ENCODE results near the gene CMPK2.
"Not testable (repeated sequence)": the region's sequence is repeated elsewhere in the genome, so short reads cannot be mapped to it uniquely, and the experiment has no call there.

CMPK2 gene, protein sequence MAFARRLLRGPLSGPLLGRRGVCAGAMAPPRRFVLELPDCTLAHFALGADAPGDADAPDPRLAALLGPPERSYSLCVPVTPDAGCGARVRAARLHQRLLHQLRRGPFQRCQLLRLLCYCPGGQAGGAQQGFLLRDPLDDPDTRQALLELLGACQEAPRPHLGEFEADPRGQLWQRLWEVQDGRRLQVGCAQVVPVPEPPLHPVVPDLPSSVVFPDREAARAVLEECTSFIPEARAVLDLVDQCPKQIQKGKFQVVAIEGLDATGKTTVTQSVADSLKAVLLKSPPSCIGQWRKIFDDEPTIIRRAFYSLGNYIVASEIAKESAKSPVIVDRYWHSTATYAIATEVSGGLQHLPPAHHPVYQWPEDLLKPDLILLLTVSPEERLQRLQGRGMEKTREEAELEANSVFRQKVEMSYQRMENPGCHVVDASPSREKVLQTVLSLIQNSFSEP

GRCh38 chr2:6865346-6866274 is at the start of gene CMPK2:
TSS of gene CMPK2 (minus strand) at chr2:6865907. CDS start at chr2:6865696, 211 bp downstream.
- peak; percentile 78 for DNase-seq

GRCh38 chr2:6915399-6915798 is 49.7 kb upstream of the CMPK2 start:
- DNase-seq = no peak

DNA sequence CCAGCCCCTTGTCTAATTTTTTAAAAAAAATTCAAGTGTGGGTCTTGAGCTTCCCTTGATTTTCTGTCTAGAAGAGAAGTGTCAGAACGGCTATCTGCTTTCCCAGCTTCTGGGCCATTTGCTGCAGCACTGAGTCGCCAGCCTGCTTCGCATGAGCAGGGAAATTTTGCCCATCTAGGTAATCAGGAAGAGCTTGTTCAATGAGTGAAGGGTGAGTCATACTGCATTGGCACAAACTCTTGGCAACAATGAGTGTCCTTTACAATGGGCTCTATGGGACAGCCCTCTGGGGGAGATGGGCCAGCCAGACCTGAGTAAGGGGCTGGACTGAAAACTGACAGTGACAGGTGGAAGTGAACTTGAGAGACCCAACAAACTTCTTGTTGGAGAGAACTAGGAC is 49.1 kb upstream of the CMPK2 start:
- DNase-seq = peak; percentile 51

GRCh38 chr2:6913415-6914157 is 47.9 kb upstream of the CMPK2 start:
- peak; percentile 74 for DNase-seq

- DNase-seq = no peak
These were observed 46.0 kb upstream of the CMPK2 start for GRCh38 chr2:6911721-6912120.

DNA sequence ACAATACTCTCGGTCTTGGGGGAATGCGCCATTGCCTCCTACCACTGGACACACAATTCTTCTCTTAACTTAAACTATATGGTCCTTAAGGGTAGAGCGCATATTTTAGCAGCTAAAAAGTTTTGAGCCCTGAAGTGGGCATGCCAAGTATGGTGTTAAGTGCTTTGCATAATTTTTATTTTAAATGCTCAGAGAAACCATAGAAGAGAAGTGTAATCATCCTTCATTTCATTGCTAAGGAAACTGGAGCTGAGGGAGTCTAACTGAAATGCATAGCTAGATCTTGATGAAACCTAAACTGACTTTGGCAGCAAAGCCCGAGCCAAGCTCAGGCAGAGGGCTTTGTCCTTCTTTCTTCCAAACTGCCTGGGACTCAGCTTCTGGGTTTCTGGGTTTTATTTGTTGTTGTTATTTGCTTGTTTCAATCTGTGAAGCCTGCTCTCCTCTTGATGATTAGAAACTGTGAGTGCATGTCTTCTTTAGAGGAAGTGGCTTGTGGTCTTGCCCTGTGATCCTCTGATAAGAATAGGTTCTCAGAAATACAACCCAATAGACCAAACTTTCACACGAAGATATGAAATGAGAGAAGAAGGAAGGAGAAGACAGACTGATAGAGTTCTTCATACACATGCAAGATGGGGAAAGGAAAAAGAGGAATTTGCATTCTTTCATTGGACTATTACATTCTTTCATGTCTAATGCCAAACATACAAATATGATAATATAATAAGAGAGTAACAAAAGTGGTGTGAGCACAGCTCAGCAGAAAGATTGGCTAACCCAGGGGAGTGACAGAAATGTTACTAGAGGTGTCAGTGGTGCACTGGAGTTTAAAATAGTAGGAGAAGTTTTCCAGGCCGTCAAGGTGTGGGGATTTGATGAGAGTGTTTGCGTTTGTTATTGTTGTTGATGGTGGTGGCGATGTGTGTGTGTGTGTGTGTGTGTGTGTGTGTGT is 44.0 kb upstream of the CMPK2 start:
- DNase-seq = peak; percentile 51

GRCh38 chr2:6908291-6908690 is 42.6 kb upstream of the CMPK2 start:
- DNase-seq = no peak

DNA sequence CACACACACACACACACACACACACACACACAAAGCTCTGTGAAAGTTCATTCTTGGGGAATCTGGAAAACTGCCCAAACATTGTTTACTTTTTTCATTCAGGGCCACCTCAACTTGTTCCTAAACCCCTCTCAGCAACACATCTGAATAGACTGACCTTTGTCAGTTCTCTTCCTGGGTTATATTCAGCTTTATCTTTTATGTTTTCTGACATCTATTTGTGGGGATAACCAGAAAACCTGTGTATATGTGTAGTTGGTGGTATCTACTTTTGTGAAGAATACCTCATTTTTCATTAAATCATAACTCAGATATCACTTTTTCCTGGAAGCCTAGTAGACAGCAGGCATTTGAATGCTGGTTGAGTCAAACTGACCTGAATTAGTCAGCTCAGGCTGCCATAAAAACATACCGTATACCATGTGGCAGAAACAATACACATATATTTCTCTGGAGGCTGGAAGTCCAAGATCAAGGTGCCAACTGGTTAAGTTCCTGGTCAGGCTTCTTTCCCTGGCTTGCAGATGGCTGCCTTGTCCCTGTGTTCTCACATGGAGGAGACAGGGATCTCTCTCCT is 40.5 kb upstream of the CMPK2 start:
- DNase-seq = no peak

GRCh38 chr2:6905668-6906067 is 40.0 kb upstream of the CMPK2 start:
- no peak for DNase-seq

DNA sequence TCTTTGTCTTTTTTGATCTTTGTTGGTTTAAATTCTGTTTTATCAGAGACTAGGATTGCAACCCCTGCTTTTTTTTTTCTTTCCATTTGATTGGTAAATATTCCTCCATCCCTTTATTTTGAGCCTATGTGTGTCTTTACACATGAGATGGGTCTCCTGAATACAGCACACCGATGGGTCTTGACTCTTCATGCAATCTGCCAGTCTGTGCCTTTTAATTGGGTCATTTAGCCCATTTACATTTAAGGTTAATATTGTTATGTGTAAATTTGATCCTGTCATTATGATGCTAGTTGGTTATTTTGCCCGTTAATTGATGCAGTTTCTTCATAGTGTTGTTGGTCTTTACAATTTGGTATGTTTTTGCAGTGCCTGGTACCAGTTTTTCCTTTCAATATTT is 36.9 kb upstream of the CMPK2 start:
- not testable (repeated sequence) for DNase-seq

DNA sequence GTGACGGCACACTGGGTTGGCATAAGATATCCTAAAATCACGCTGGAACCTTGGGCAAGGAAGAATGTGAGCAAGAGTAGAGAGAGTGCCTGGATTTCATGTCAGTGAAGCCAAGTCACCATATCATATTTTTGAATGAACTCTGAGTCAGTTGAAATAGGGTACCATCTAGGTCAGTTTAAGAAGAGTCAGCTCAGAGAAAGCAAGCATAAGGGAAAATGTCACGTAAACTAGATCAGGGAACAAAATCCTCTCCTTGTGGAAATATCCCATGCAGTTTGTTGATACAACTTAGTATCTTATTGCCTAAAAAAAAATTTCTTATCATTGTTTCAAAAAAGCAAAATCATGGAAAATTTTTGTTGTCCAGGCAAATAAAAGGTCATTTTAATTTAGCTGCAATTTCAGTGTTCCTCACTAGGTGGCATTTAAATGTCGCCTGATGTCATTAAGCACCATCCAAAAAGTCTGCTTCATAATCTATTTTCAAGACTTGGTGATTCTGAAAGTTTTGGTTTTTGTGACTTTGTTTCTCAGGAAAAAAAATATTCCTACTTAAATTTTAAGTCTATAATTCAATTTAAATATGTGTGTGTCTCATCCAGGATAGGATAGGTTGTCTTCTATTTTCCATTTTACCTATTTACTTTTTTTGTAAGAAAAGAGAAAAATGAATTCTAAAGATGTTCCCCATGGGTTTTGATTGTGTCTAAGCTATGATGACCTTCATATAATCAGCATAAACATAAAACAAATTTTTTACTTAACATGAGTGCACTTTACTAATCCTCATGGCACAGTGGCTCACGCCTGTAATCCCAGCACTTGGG is 31.4 kb upstream of the CMPK2 start:
- no peak for DNase-seq

- DNase-seq = no peak
These were observed 28.3 kb upstream of the CMPK2 start for GRCh38 chr2:6893876-6894482.

GRCh38 chr2:6888724-6889123 is 23.0 kb upstream of the CMPK2 start:
- DNase-seq = no peak

- DNase-seq = no peak
These were observed 22.1 kb upstream of the CMPK2 start for GRCh38 chr2:6887751-6888192.

GRCh38 chr2:6885968-6886367 is 20.3 kb upstream of the CMPK2 start:
- no peak for DNase-seq

DNA sequence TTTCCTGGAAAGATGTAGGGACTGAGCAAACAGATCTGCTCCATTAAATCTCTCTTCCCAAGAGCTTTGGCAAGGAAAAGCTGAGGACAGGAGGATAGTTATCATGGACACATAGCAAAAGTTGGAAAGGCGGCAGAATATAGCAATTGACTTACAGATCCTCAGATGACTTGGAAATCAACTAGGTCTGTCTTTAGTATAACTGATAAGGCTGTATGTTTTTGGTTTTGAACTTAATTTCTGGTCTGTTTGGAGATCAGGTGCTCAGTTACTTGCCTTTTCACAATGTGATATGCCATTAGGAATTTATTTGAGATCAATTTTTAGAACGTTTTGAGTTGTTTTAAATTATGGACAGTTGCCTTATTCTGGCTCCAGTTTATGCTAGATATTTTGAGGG is 19.8 kb upstream of the CMPK2 start:
- DNase-seq = no peak

- DNase-seq = no peak
These were observed 17.9 kb upstream of the CMPK2 start for GRCh38 chr2:6883448-6884122.

DNA sequence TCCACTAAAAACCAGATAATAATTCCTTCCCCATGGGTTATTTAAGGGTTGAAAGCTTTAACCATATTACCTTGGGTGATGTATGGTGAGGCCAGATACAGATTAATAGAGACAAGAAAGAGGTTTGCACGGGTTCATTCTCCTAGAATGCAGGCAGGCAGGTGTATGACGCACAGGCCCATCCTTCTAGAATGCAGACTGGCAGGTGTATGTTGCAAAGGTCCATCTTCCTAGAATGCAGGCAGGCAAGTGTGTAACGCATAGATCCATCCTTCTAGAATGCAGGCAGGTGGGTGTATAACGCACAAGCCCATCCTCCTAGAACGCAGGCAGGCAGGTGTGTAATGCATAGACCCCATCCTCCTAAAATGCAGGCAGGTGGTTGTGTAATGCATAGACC is 15.8 kb upstream of the CMPK2 start:
- no peak for DNase-seq

GRCh38 chr2:6881046-6881445 is 15.3 kb upstream of the CMPK2 start:
- no peak for DNase-seq

Measured in CD4-positive, alpha-beta T cell treated with Interleukin-17A for 4 hours (primary cell).